T-cell (primary cell): ENCODE measurements around the gene OPRL1. TPM values are rescaled to one million over a fixed set of nuclear protein-coding genes. Genes with fewer than 3 reads are reported as not detected.

Source experiments
- ATAC-seq, 4 experiments: fragments of 200-7000 bp in 3 of 4; fragments of 150-1000 bp in 1 of 4; cut with Tn5 transposase; replicated peaks in 1 of 4; 1 replicate in 3 of 4; 2 replicates in 1 of 4; pipeline ENCODE4 v1.10.0; 2021; ENCODE audit warnings: moderate library complexity in 3 of 4, mild to moderate bottlenecking in 2 of 4, moderate number of reproducible peaks in 1 of 4
- CTCF ChIA-PET, 2 donors: fragments of 300-600 bp; sonication (Branson Sonifier 250); formaldehyde crosslinking; loops; one replicate each; lab custom pipeline; 2022; ENCODE audit warnings: antibody characterized with exemption in 2 of 2; lab: Charles Lee
- POLR2A ChIA-PET, 2 donors: fragments of 300-600 bp; sonication (Branson Sonifier 250); formaldehyde crosslinking; loops; one replicate each; lab custom pipeline; 2022; ENCODE audit warnings: antibody characterized with exemption in 2 of 2; lab: Charles Lee
- DNase-seq, 35 experiments: peaks; one replicate each; pipeline versions ENCODE4 v3.0.0 to v3.0.0-alpha.2; 2013 to 2023
- H3K27ac ChIP-seq: one replicate; pipeline ENCODE4 v1.5.1; 2013; ENCODE audit warnings: low read length
- H3K27me3 ChIP-seq, 2 experiments: replicated peaks in 1 of 2; 1 replicate in 1 of 2; 2 replicates in 1 of 2; pipeline versions ENCODE4 v1.6.1 to v1.7.0; 2013; ENCODE audit warnings: low read length in 1 of 2, mixed read lengths in 1 of 2; ENCODE audit not compliant: control insufficient read depth in 2 of 2, insufficient read depth in 2 of 2; ENCODE audit errors: extremely low read depth in 1 of 2
- H3K36me3 ChIP-seq, 2 donors: 1 replicate in 1 of 2; 2 replicates in 1 of 2; pipeline versions ENCODE4 v1.6.1 to v1.7.0; 2013; ENCODE audit warnings: low read length in 1 of 2; ENCODE audit not compliant: control insufficient read depth in 2 of 2, insufficient read depth in 1 of 2; ENCODE audit errors: extremely low read depth in 1 of 2
- H3K4me1 ChIP-seq, 2 experiments: 1 replicate in 1 of 2; 2 replicates in 1 of 2; pipeline versions ENCODE4 v1.6.1 to v1.7.0; 2013; ENCODE audit warnings: low read length in 2 of 2, mixed read lengths in 1 of 2; ENCODE audit not compliant: insufficient read depth in 2 of 2, control insufficient read depth in 1 of 2; ENCODE audit errors: extremely low read depth in 1 of 2
- H3K4me3 ChIP-seq, 2 donors: 1 replicate in 1 of 2; 2 replicates in 1 of 2; pipeline versions ENCODE4 v1.5.1 to v1.7.0; 2013; ENCODE audit warnings: mild to moderate bottlenecking in 2 of 2, low read length in 1 of 2, moderate library complexity in 1 of 2; ENCODE audit not compliant: control insufficient read depth in 1 of 2; ENCODE audit errors: extremely low read depth in 1 of 2
- H3K9me3 ChIP-seq: 2 replicates; pipeline ENCODE4 v1.7.0; 2013
- H3K27ac Mint-ChIP-seq, 2 donors: one replicate each; pipeline ENCODE4 v1.8.0; 2020 to 2021; ENCODE audit warnings: mild to moderate bottlenecking in 2 of 2, mixed read lengths in 2 of 2
- H3K27me3 Mint-ChIP-seq, 2 donors: one replicate each; pipeline ENCODE4 v1.8.0; 2021 to 2022; ENCODE audit warnings: mixed read lengths in 2 of 2
- H3K36me3 Mint-ChIP-seq: one replicate; pipeline ENCODE4 v1.8.0; 2021; ENCODE audit warnings: mixed read lengths
- H3K4me1 Mint-ChIP-seq, 3 donors: one replicate each; pipeline ENCODE4 v1.8.0; 2020 to 2022; ENCODE audit warnings: mixed read lengths in 3 of 3, mild to moderate bottlenecking in 1 of 3
- H3K4me3 Mint-ChIP-seq, 3 donors: one replicate each; pipeline ENCODE4 v1.8.0; 2020 to 2022; ENCODE audit warnings: mild to moderate bottlenecking in 3 of 3, mixed read lengths in 3 of 3, moderate library complexity in 3 of 3
- H3K9me3 Mint-ChIP-seq, 3 donors: one replicate each; pipeline ENCODE4 v1.8.0; 2020 to 2022; ENCODE audit warnings: mixed read lengths in 3 of 3
- WGBS: methylation state at CpG from one replicate; pipeline ENCODE4 v1.1.5; 2013; ENCODE audit warnings: missing lambda C conversion rate; ENCODE audit not compliant: insufficient coverage; 5-methylcytosine and 5-hydroxymethylcytosine counted together
- total RNA-seq, 35 experiments: library from RNA in 6 of 35; stranded (reverse) in 6 of 35; fragments of 120-200 nt in 1 of 35; gene quantifications; one replicate each; pipeline versions ENCODE4 v1.2.1 to v1.2.4 and lab custom pipeline; 2013 to 2026

Gene OPRL1
- total RNA-seq, 5 donors from 2014 or later (not counting 1 experiment from before 2014, with no cell fraction given): 1.1 to 1.9 (median 1.5) TPM

- POLR2A ChIA-PET: no interaction called here
- no peak overlapping the region for H3K4me3 Mint-ChIP-seq
- Histone ChIP-seq H3K4me1 (no peaks in the 10 kb centered on the region), H3K36me3 (no peaks in the 10 kb centered on the region), H3K4me3 (no peak overlapping the region), H3K9me3 (no peaks in the 10 kb centered on the region), H3K27ac (no peak overlapping the region), H3K27me3 (peaks cover 0 to 50% of the 10 kb centered on the region in 2 experiments)
- ATAC-seq (no peak), DNase-seq (no peak)
- H3K27ac Mint-ChIP-seq: no peak overlapping the region
- H3K4me1 Mint-ChIP-seq: no peaks in the 10 kb centered on the region
- H3K9me3 Mint-ChIP-seq: peaks cover 5 to 9% (median 5%) of the 10 kb centered on the region in 3 donors
- CTCF ChIA-PET: no interaction called here
- H3K27me3 Mint-ChIP-seq: peaks cover 3 to 22% of the 10 kb centered on the region in 2 donors
- WGBS: 81% methylated on average over 9 of the region's 14 CpGs
- H3K36me3 Mint-ChIP-seq: no peaks in the 10 kb centered on the region
Observed at GRCh38 chr20:64143018-64143801, 63.3 kb downstream of the OPRL1 start.

GRCh38 chr20:64144144-64144912 is 64.4 kb downstream of the OPRL1 start:
- Histone ChIP-seq H3K4me1 (no peaks in the 10 kb centered on the region), H3K36me3 (no peaks in the 10 kb centered on the region), H3K9me3 (no peaks in the 10 kb centered on the region), H3K27me3 (peaks cover 0 to 48% of the 10 kb centered on the region in 2 experiments), H3K27ac (no peak overlapping the region), H3K4me3 (no peak overlapping the region)
- H3K4me1 Mint-ChIP-seq: no peaks in the 10 kb centered on the region
- peaks cover 5 to 9% (median 5%) of the 10 kb centered on the region in 3 donors for H3K9me3 Mint-ChIP-seq
- H3K27ac Mint-ChIP-seq: no peak overlapping the region
- H3K27me3 Mint-ChIP-seq: peaks cover 3 to 22% of the 10 kb centered on the region in 2 donors
- DNase-seq (no peak), ATAC-seq (no peak)
- CTCF ChIA-PET: no interaction called here
- WGBS: 93% methylated on average over 8 of the region's 8 CpGs
- H3K4me3 Mint-ChIP-seq: no peak overlapping the region
- H3K36me3 Mint-ChIP-seq: no peaks in the 10 kb centered on the region
- POLR2A ChIA-PET: no interaction called here

GRCh38 chr20:64145458-64146300 is 65.8 kb downstream of the OPRL1 start:
- H3K27ac Mint-ChIP-seq: no peak overlapping the region
- WGBS: 83% methylated on average over 16 of the region's 17 CpGs
- no peak overlapping the region for H3K4me3 Mint-ChIP-seq
- H3K36me3 Mint-ChIP-seq: no peaks in the 10 kb centered on the region
- H3K9me3 Mint-ChIP-seq: peaks cover 5 to 9% (median 5%) of the 10 kb centered on the region in 3 donors
- ChIA-PET CTCF (no interaction called here), POLR2A (no interaction called here)
- Histone ChIP-seq H3K27me3 (peaks cover 0 to 40% of the 10 kb centered on the region in 2 experiments), H3K4me1 (no peaks in the 10 kb centered on the region), H3K4me3 (no peak overlapping the region), H3K9me3 (no peaks in the 10 kb centered on the region), H3K27ac (no peak overlapping the region), H3K36me3 (no peaks in the 10 kb centered on the region)
- peaks cover 3 to 14% of the 10 kb centered on the region in 2 donors for H3K27me3 Mint-ChIP-seq
- ATAC-seq: no peak
- no peaks in the 10 kb centered on the region for H3K4me1 Mint-ChIP-seq
- no peak for DNase-seq

GRCh38 chr20:64146301-64146935 is 66.5 kb downstream of the OPRL1 start:
- H3K36me3 Mint-ChIP-seq: no peaks in the 10 kb centered on the region
- ATAC-seq: no peak
- H3K4me3 Mint-ChIP-seq: no peak overlapping the region
- CTCF ChIA-PET: no interaction called here
- 90% methylated on average over 3 of the region's 7 CpGs for WGBS
- H3K27me3 Mint-ChIP-seq: peaks cover 3 to 9% of the 10 kb centered on the region in 2 donors
- Histone ChIP-seq H3K27ac (no peak overlapping the region), H3K9me3 (no peaks in the 10 kb centered on the region), H3K36me3 (no peaks in the 10 kb centered on the region), H3K4me3 (no peak overlapping the region), H3K4me1 (no peaks in the 10 kb centered on the region), H3K27me3 (peaks cover 0 to 34% of the 10 kb centered on the region in 2 experiments)
- H3K9me3 Mint-ChIP-seq: peaks cover 5 to 9% (median 5%) of the 10 kb centered on the region in 3 donors
- H3K4me1 Mint-ChIP-seq: no peaks in the 10 kb centered on the region
- no peak for DNase-seq
- no peak overlapping the region for H3K27ac Mint-ChIP-seq
- POLR2A ChIA-PET: no interaction called here

- Mint-ChIP-seq H3K36me3 (no peaks in the 10 kb centered on the region), H3K4me3 (no peak overlapping the region), H3K4me1 (no peaks in the 10 kb centered on the region), H3K27ac (no peak overlapping the region), H3K9me3 (peaks cover 5 to 9% (median 5%) of the 10 kb centered on the region in 3 donors), H3K27me3 (peaks cover 3 to 9% of the 10 kb centered on the region in 2 donors)
- ATAC-seq (no peak), DNase-seq (no peak)
- Histone ChIP-seq H3K9me3 (no peaks in the 10 kb centered on the region), H3K36me3 (no peaks in the 10 kb centered on the region), H3K4me3 (no peak overlapping the region), H3K27ac (no peak overlapping the region), H3K4me1 (no peaks in the 10 kb centered on the region), H3K27me3 (peaks cover 0 to 34% of the 10 kb centered on the region in 2 experiments)
- POLR2A ChIA-PET: no interaction called here
- 77% methylated on average over 8 of the region's 12 CpGs for WGBS
- CTCF ChIA-PET: no interaction called here
Observed at GRCh38 chr20:64146936-64147477, 67.1 kb downstream of the OPRL1 start.
